NCI-H1105 (cell line): ENCODE measurements around the gene EHF.

Experiments used
- DNase-seq: peaks from one replicate; lab custom pipeline; 2025; lab: John Stamatoyannopoulos, UW

The EHF gene

GRCh38 chr11:34625576-34625975, 4.7 kb downstream of the EHF start:
- no peak for DNase-seq

- DNase-seq = no peak
These were observed 5.5 kb downstream of the EHF start for GRCh38 chr11:34626393-34626792.

- no peak for DNase-seq
These were observed 6.3 kb downstream of the EHF start for GRCh38 chr11:34627197-34627596.

- no peak for DNase-seq
These were observed 8.8 kb downstream of the EHF start for GRCh38 chr11:34629711-34630110.

DNA sequence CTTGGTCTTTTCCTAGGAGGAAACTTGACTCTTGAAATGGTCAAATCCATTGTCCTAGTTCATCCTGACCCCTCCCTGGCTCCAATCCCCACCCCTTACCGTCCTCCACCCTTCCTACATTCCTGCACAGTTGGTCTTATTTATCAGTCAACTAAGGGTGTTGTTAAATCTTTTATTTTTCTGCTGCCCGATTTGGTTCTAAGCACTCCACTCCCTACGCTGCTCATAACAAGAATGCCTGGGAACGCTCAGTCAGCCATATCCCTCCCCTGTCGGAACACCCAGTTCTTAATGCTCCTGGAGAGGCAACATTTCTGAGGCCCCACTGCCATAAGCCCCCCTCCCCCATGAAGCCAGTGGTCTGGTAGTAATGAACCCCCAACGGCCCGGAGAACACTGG, 9.7 kb downstream of the EHF start:
- DNase-seq = no peak

DNA sequence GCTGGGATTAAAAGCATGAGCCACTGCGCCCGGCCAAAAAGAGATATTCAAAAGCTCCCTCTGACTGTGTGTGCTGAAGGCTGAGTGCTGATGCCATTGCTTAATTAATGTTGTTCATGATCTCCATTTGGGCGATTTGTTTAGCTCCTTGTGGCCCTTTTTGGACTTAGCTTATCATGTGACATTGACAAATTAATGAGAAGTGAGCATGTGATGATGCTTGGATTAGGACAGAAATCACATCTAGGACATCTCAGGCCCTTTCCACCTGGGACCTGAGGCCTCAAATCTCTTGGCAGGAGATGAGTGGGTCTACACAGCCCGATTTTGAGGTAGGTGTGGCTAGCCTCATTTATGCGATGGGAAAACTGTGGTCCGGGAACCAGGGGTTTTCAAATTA, 10.4 kb downstream of the EHF start:
- no peak for DNase-seq

GRCh38 chr11:34631737-34632104, 10.8 kb downstream of the EHF start:
- no peak for DNase-seq

- peak; percentile 86 for DNase-seq
These were observed 11.4 kb downstream of the EHF start for GRCh38 chr11:34632105-34632791.

GRCh38 chr11:34633640-34633989, 12.7 kb downstream of the EHF start:
- DNase-seq = no peak

GRCh38 chr11:34633990-34634693, 13.2 kb downstream of the EHF start:
- peak; percentile 38 for DNase-seq

- no peak for DNase-seq
These were observed 13.8 kb downstream of the EHF start for GRCh38 chr11:34634694-34635062.

DNA sequence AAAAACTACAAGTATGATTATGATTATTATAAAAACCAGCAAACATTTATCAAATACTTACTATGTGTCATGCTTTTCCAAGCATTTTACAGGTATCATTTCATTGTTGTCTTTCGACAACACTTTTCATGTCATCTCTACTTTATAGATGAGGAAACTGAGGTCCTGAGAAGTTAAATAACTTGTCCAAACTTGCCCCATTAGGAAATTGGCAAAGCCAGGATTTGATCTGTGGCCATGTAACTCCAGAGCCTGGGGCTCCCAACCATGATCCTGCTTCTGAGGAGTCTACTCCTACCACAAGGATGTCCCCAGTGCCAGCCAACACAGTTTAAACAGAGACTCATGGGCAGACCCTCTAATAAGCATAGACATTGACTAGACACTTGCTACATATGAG, 15.2 kb downstream of the EHF start:
- no peak for DNase-seq

DNA sequence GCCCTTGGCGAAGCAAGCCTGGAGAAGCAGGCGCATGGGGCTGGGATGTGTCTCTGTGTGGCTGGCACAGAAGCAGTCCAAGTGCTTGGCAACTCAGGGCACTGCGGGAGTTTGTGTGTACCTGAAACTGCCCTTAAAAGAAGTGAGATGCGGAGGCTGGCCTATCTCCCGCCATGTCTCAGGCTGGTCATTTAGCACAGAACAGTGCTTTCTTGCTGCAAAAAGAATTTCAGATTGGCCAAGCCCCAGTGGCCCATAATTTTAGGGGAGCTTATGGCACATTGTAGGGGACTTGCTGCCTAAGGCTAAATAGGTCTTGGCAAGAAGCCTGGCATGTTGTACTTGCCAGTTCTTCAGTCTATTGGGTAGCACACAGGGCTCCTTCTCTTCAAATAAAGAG, 16.4 kb downstream of the EHF start:
- no peak for DNase-seq

DNA sequence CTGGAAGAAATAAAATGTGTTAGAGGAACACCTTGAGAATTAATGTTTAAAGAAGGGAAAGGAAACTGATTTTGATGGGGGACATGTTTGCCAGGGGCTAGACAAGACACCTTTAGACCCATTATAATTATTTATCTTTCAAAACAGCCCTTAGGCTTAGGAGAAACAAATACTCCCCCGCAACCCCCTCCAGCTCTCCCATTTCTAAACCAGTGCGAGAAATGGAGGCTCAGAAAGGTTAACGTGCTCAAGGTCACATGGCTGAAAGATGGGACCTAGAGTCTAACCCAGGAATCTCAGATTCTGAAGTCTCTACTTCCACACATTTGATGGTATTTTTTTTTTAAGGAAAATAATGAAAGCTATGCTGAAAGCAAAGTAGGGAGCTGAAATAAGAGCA, 18.0 kb downstream of the EHF start:
- no peak for DNase-seq

GRCh38 chr11:34639545-34639944, 18.7 kb downstream of the EHF start:
- no peak for DNase-seq

GRCh38 chr11:34640050-34640923, 19.4 kb downstream of the EHF start:
- no peak for DNase-seq

- DNase-seq = no peak
These were observed 20.0 kb downstream of the EHF start for GRCh38 chr11:34640924-34641275.

- DNase-seq = no peak
These were observed 20.6 kb downstream of the EHF start for GRCh38 chr11:34641456-34641855.

- peak; percentile 16 for DNase-seq
These were observed 21.2 kb downstream of the EHF start for GRCh38 chr11:34642001-34642554.

- DNase-seq = no peak
These were observed 22.0 kb downstream of the EHF start for GRCh38 chr11:34642873-34643272.

- no peak for DNase-seq
These were observed 22.4 kb downstream of the EHF start for GRCh38 chr11:34643311-34643710.

GRCh38 chr11:34643846-34644245, 23.0 kb downstream of the EHF start:
- no peak for DNase-seq
